AML-193 (cell line): Measurements from ENCODE around the gene CEACAM21.
"Not testable (repeated sequence)": the region's sequence is repeated elsewhere in the genome, so short reads cannot be mapped to it uniquely, and the experiment has no call there.

ENCODE experiments used
- DNase-seq, 2 experiments: peaks; one replicate each; lab custom pipeline; 2025; lab: John Stamatoyannopoulos, UW

Gene CEACAM21

GRCh38 chr19:41549884-41550283 lies 26.1 kb upstream of the CEACAM21 start:
- DNase-seq = no peak

DNA sequence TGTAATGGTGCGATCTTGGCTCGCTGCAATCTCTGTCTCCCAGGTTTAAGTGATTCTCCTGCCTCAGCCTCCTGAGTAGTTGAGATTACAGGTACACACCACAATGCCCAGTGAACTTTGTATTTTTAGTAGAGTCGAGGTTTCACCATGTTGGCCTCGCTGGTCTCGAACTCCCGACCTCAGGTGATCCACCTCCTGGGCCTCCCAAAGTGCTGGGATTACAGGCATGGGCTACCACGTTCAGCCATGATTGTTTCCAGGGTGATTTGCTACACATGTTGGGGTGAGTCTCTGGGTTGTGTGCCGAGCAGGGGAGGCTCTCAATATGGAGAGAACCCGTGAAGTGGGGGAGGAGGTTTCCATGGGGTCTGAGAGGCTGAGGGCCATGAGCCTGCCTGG lies 24.8 kb upstream of the CEACAM21 start:
- DNase-seq = no peak

DNA sequence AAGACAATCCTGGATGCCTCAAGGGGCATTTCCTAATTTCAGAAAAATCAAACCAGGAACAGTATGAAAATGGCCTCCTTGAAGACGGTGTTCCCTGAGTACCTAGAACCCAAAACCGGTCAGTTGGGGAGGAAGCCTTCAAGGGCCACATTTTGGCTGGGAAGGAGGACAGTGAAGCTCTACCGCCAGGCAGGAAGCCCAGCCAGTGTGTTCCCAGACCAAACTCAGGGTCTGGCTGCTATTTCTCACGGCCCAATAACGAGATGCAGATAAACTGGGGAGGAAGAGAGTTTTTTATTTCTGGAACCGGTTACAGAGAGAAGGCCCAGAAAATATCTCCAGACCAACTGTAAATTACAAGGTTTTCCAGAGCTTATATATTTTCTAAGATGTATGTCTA lies 24.3 kb upstream of the CEACAM21 start:
- no peak for DNase-seq

DNA sequence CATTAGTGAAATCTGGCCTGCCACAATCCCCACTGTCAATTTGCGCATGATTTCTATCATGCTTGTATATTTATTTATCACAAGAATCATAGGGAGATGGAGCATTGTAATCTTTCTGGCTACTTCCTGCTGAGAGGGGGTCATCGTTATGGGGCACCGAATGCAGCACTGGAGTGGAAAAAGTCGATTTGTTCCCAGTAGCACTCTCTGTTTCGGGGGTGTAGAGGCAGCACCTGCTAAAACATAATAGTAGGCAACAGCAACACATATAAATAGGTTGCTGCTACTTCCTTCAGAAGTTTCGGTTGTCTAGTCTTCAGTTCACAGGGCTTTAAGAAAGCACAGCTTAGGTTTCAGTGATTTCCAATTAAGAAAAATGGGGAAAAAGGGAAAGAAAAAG lies 23.4 kb upstream of the CEACAM21 start:
- no peak for DNase-seq

DNA sequence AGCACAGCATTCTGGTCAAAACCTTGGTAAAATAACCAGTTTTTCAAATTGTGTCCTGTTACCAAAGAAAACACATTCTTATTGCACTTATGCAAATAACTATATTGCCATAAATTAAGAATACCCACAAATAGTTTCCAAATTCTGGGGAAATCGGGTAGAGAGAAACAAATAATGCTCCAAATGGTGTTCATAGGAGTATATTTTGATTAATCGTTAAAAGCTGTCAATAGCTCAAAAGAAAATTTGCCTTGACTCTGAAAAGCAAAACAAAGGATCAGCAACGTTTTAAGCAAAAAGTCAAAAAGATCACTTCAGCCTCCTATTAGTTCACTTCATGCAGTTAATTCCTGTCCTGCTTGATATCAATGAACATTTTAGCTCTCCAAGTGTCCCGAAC lies 22.2 kb upstream of the CEACAM21 start:
- no peak for DNase-seq

GRCh38 chr19:41554907-41555306 lies 21.1 kb upstream of the CEACAM21 start:
- peak in 1 of 2 experiments; percentile 13 for DNase-seq

DNA sequence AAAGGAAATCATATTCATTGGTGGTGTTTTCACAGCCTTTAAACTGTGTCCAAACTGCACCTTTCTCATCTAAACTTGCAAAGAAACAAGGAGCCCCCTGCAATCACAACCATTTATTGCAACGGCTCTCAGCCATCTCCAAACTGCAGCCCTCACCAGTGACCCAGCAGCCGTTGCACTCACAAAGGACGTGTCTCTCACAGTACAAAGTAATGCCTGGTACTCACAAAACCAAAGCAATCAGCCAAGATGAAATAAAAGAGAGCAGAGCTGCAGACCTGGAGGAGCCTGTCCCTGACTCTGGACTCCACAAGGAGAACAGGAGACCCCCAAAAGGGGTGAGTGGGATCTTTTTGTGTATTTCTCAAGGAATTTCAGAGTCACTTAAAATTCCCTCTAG lies 20.2 kb upstream of the CEACAM21 start:
- DNase-seq = no peak

DNA sequence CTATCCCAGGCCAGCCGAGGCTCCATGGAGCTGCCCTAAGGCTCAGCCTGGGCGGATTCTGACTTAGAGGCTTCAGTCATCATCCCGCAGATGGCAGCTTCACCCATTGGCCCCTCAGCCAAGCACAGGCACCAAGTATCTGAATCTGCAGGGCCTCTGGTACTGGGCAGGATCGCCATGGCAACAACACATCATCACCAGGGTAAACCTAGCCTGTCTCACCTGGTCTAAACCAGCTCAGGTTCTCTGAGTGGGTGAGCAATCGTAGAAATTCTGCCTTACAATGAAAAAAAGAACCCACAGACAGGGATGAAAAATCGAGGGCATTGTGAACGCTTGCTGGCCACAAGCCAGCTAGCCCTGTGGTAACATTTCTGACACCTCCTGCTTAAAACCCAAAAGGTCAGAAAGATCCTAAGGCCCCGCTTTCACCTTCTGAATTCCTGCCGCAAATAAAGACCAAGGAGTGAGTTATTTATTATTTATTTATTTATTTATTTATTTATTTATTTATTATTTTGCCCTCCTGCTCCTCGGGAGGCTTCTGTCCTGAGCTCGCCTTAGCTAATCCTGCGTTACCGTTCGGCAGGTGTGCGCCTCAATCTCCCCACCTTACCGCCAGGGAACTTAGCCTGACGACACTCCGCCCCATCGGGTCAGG lies 12.0 kb upstream of the CEACAM21 start:
- no peak for DNase-seq

- no peak for DNase-seq
These were observed 11.2 kb upstream of the CEACAM21 start for GRCh38 chr19:41564515-41565378.

DNA sequence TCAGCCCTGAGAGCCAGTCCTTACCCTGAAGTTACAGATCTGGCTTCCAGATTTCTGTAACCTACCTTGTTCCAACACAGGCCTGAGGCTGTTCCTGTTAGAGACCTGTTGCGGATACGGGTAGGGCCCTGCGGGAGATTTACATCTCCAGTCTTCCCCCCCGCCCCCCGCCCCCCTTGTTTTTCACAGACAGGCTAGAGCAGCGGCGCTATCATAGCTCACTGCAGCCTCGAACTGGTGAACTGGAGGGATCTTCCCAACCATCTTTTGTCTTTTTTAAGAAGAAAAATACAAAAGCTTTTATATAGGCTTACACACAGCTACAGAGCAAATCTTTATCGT lies 10.6 kb upstream of the CEACAM21 start:
- no peak for DNase-seq

GRCh38 chr19:41566001-41566400 lies 10.0 kb upstream of the CEACAM21 start:
- no peak for DNase-seq

DNA sequence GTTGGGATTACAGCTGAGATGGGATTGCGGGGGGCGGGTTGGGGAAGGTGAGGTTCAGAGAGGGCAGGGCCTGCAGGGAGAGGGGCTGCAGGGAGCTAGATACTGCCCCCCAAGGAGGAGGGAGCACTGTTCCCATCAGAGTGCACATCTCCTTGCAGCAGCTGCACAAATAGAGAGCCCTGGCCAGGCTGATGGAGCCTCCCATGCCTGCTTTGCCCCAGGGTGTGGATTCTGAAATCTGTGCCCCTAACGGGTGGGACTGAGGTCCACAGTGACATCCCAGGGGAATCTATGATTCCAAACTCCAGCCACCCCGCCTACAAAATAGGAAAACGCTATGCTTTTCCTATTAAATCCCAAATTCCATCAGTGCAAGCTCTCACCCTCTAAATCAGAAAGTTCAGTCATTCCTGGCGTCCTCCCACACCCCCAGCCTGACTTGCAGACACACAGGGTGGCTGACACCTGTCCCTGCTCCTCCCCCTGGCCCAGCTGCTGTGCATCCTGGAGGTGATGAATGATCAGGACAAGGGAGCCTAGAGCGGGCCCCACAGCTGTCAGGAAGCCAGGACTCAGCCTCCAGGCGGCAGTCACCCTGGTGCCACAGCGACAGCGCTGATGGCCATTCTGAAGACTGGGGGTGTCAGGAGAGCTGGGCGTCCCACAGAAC lies 6.3 kb upstream of the CEACAM21 start:
- DNase-seq = no peak

DNA sequence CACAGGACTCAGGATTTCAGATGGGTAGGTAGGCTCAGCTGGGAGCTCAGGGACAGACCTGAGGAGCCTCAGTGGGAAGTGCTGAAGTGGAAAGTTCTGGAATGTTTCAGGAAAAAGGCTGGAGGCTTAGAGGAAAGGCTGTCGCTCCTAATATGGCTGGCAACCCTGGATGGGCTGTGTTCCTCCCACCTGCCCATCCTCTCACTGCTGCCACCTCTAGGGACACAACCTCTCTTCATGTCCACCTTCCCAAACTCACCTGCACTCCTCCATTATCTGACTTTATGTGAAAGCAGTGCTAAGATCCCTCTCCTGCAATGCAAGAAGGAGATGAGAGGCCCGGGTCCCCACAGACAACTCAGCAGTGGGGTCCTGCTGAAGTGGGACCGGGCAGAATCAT lies 5.8 kb upstream of the CEACAM21 start:
- DNase-seq = no peak

GRCh38 chr19:41570639-41571112 lies 5.3 kb upstream of the CEACAM21 start:
- DNase-seq = peak; percentile 59 to 75

- DNase-seq = no peak
These were observed 1.3 kb downstream of the CEACAM21 start for GRCh38 chr19:41577144-41577830.

- no peak for DNase-seq
These were observed 1.9 kb downstream of the CEACAM21 start for GRCh38 chr19:41577833-41578232.

DNA sequence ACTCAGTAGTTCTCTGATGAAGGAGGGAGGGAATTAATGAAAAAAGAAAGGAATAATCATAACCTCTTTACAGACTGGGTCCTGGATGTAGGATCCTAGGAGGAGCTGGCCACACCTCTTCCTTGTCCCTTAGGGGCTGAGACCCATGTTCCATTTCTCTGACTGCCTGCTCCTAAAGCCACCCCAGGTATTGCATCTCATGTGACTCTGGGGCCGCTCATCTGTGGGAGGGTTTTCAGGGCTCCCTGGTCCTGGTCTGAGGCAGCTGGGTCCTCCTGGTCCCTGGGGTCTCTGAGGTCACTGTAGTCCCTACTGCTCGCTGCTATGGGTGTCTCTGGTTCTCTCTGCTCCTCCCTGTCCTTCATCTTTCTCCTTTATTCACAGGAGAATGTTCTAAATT lies 2.9 kb downstream of the CEACAM21 start:
- DNase-seq = no peak

DNA sequence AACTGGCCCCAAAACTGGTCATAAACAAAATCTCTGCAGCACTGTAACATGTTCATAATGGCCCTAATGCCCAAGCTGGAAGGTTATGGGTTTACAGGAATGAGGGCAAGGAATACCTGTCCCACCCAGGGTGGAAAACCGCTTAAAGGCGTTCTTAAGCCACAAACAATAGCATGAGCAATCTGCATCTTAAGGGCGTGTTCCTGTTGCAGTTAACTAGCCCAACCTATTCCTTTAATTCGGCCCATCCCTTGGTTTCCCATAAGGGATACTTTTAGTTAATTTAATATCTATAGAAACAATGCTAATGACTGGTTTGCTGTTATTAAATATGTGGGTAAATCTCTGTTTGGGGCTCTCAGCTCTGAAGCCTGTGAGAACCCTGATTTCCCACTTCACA lies 5.1 kb downstream of the CEACAM21 start:
- DNase-seq = not testable (repeated sequence)

- DNase-seq = not testable (repeated sequence)
These were observed 6.7 kb downstream of the CEACAM21 start for GRCh38 chr19:41582577-41583182.

DNA sequence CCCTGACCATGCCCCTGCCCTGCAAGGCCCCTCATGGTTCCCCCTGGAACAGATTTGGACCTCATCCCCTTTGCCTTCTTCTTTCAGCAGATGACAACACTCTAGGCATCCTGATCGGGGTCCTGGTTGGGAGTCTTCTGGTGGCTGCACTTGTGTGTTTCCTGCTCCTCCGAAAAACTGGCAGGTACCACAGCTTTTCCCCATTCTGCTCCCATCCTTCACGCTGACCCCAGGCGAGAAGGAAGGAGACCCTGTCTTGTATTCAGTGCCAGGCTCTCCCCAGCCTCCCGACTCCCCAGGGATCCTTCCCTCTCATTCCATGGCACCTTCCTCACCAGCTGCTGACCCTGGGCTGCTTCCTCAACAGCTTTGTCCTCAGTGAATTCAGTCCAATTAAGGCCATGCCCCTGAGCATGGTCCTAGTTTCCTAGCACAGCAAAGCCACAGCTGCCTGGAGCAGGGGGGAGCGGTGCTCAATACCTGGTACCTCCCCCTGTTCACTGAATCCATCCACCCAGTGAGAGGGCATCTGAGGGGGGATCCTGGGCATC lies 8.4 kb downstream of the CEACAM21 start:
- no peak for DNase-seq

DNA sequence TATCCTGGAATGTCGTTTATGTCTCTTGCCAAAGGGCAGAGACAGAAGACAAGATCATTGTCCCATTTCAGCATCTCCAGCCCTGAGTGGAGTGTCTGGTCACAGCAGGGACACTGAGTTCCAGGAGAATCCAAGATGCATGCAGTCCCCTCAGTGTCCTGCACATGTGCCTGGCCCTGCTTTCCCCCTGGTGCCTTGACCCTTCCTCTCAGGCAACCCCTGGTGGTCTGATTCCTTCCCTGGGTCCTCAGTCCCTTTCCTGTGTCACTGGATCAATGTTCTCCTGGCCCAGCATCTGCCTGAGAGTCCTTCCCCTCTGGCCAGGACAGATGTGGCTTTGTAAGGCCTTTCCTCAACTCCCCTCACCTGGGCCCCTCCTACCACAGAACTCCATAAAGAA lies 9.0 kb downstream of the CEACAM21 start:
- no peak for DNase-seq

DNA sequence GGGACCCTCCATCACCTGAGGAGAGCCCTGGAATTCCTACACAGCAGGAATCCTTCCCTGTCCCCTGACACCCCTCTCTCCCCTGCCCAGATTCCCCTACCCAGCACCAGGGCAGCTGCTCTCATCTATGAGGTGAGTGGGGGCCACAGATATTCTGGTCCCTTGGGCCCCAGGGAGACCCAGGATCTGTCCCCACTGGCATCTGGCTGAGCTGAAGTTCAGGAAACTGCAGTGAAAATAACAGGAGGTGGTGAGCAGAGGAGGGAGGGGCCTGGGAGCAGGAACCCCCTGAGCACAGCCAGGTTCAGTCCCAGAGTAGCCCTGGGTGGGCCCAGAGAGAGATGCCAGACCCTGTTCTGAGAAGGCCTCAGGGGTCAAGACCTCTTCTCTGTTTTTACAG lies 10.1 kb downstream of the CEACAM21 start:
- no peak for DNase-seq
